NB4 (cell line): ENCODE results near the gene PPM1B.

Experiments used
- DNase-seq: peaks from one replicate; pipeline ENCODE4 v3.0.0; 2010; ENCODE audit warnings: low read depth
- H3K4me3 ChIP-seq: one replicate; pipeline ENCODE4 v1.5.1; 2011; ENCODE audit warnings: mild to moderate bottlenecking, low read depth, low read length, moderate library complexity
- MAX ChIP-seq: IDR thresholded peaks from 2 replicates; pipeline ENCODE4 v1.6.1; 2011; ENCODE audit warnings: low read depth, low read length
- MYC ChIP-seq: IDR thresholded peaks from 2 replicates; pipeline ENCODE4 v1.6.1; 2011; ENCODE audit warnings: low read depth, low read length
- POLR2A ChIP-seq: IDR thresholded peaks from 2 replicates; pipeline ENCODE4 v1.6.1; 2011; ENCODE audit warnings: mild to moderate bottlenecking; ENCODE audit not compliant: insufficient read length; ENCODE audit errors: extremely low read depth
- TF ChIP-seq, protein P1 (sequence below): IDR thresholded peaks from one replicate; pipeline ENCODE4 v1.5.1; 2012; ENCODE audit warnings: low read depth, low read length

Gene PPM1B

DNA sequence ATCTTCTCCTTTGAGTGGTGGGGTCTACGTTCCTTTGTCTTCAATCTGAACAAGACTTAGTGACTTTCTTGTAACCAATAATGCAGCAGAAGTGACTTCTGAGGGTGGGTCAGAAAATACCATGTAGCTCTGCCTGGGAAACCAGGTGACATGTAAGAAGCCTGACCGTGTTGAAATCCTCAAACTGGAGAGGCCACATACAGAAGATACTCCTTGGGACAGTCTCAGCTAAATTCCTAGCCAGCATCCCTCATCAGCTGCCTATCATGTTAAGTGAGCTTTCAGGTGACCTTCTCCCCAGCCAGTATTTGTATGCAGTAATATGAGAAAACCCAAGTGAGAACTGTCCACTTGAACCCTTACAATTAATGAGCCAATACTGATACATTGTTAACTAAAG, 27.0 kb downstream of the PPM1B start:
- no peak for TF ChIP-seq POLR2A
- TF ChIP-seq, protein P1, sequence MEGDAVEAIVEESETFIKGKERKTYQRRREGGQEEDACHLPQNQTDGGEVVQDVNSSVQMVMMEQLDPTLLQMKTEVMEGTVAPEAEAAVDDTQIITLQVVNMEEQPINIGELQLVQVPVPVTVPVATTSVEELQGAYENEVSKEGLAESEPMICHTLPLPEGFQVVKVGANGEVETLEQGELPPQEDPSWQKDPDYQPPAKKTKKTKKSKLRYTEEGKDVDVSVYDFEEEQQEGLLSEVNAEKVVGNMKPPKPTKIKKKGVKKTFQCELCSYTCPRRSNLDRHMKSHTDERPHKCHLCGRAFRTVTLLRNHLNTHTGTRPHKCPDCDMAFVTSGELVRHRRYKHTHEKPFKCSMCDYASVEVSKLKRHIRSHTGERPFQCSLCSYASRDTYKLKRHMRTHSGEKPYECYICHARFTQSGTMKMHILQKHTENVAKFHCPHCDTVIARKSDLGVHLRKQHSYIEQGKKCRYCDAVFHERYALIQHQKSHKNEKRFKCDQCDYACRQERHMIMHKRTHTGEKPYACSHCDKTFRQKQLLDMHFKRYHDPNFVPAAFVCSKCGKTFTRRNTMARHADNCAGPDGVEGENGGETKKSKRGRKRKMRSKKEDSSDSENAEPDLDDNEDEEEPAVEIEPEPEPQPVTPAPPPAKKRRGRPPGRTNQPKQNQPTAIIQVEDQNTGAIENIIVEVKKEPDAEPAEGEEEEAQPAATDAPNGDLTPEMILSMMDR: no peak
- no peak for TF ChIP-seq MAX
- TF ChIP-seq MYC: no peak
- H3K4me3 ChIP-seq: no peak overlapping the region
- DNase-seq: no peak

- DNase-seq: no peak
- H3K4me3 ChIP-seq: no peak overlapping the region
- TF ChIP-seq, protein P1: no peak
- TF ChIP-seq MAX (no peak), MYC (no peak), POLR2A (no peak)
These were observed 29.1 kb downstream of the PPM1B start for GRCh38 chr2:44197816-44198215.

GRCh38 chr2:44200011-44200410, 31.3 kb downstream of the PPM1B start:
- H3K4me3 ChIP-seq: no peak overlapping the region
- no peak for DNase-seq
- TF ChIP-seq, protein P1: no peak
- TF ChIP-seq POLR2A (no peak), MYC (no peak), MAX (no peak)

DNA sequence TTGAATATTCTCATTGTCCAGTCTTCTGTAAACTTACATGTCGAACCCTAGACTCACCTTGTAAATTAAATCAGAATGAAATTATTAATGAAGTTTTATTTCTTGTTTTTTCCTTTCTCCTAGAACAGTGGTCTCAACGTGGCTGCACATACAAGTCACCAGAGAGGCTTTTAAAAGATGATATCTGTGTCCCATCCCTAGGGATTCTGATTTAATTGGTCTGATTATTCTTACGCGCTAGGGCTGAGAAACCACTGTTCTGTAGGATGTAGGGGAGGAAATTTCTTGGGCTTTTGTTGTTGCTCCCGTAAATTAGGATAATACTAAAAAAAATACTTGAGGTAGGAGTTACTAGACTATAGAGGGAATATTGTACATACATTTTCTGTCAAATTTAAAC, 32.1 kb downstream of the PPM1B start:
- no peak overlapping the region for H3K4me3 ChIP-seq
- no peak for DNase-seq
- TF ChIP-seq MYC (no peak), POLR2A (no peak), MAX (no peak)
- TF ChIP-seq, protein P1: no peak

DNA sequence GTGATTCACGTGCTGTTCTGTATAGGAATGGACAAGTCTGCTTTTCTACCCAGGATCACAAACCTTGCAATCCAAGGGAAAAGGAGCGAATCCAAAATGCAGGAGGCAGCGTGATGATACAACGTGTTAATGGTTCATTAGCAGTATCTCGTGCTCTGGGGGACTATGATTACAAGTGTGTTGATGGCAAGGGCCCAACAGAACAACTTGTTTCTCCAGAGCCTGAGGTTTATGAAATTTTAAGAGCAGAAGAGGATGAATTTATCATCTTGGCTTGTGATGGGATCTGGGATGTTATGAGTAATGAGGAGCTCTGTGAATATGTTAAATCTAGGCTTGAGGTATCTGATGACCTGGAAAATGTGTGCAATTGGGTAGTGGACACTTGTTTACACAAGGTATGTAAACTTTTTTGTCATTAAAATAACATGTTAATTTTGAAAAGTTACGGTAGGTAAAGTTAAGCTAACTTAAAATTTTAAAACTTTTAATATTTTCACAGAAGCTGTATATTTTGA, 33.0 kb downstream of the PPM1B start:
- DNase-seq: no peak
- H3K4me3 ChIP-seq: no peak overlapping the region
- TF ChIP-seq, protein P1: no peak
- TF ChIP-seq POLR2A: no peak

GRCh38 chr2:44203542-44203941, 34.9 kb downstream of the PPM1B start:
- DNase-seq: no peak
- TF ChIP-seq MYC: no peak
- no peak for TF ChIP-seq MAX
- TF ChIP-seq POLR2A: no peak
- TF ChIP-seq, protein P1: no peak
- no peak overlapping the region for H3K4me3 ChIP-seq
